Ishikawa (cell line): ENCODE measurements around the gene PTPRO.

Experiments used
- CEBPB ChIP-seq: IDR thresholded peaks from 2 replicates; pipeline ENCODE4 v1.6.1; 2012
- EGR1 ChIP-seq: IDR thresholded peaks from 2 replicates; pipeline ENCODE4 v1.6.1; 2012
- EP300 ChIP-seq: IDR thresholded peaks from 2 replicates; pipeline ENCODE4 v1.6.1; 2012; ENCODE audit warnings: borderline replicate concordance
- FOXM1 ChIP-seq: IDR thresholded peaks from 2 replicates; pipeline ENCODE4 v1.6.1; 2012; ENCODE audit warnings: low read depth, borderline replicate concordance
- MAX ChIP-seq: IDR thresholded peaks from 2 replicates; pipeline ENCODE4 v1.6.1; 2012
- NFIC ChIP-seq: IDR thresholded peaks from 2 replicates; pipeline ENCODE4 v1.6.1; 2012
- REST ChIP-seq: IDR thresholded peaks from 2 replicates; pipeline ENCODE4 v1.6.1; 2012; ENCODE audit warnings: low read depth, mild to moderate bottlenecking
- TAF1 ChIP-seq: IDR thresholded peaks from 2 replicates; pipeline ENCODE4 v1.6.1; 2012; ENCODE audit warnings: low read depth, mild to moderate bottlenecking
- TEAD4 ChIP-seq: IDR thresholded peaks from 2 replicates; pipeline ENCODE4 v1.6.1; 2012
- YY1 ChIP-seq: IDR thresholded peaks from 2 replicates; pipeline ENCODE4 v1.6.1; 2012; ENCODE audit warnings: low read depth

DNA sequence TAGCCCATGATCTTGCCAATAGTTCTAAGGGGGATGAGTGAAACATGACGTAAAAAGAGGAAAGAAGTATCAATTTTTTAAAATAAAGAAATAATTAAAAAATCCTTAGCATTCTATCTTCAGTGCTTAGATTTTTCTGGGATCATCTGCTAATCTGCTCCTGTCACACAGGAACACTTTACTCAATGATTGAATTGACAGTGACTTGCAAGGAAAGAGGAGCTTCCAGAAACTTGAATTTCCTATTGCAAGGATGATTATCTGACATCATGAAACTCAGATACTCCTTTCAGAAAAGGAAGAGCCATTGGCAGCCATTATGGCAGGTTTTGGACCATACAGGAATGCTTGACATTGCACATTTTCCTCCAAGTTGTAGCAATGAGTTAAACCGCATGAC lies 41.4 kb upstream of the PTPRO start:
- TF ChIP-seq MAX (no peak), EGR1 (no peak), NFIC (no peak), REST (no peak), TAF1 (no peak), EP300 (no peak), FOXM1 (no peak), TEAD4 (no peak), CEBPB (no peak), YY1 (no peak)
